ENCODE results near the gene SPRR5.

SPRR5 gene

DNA sequence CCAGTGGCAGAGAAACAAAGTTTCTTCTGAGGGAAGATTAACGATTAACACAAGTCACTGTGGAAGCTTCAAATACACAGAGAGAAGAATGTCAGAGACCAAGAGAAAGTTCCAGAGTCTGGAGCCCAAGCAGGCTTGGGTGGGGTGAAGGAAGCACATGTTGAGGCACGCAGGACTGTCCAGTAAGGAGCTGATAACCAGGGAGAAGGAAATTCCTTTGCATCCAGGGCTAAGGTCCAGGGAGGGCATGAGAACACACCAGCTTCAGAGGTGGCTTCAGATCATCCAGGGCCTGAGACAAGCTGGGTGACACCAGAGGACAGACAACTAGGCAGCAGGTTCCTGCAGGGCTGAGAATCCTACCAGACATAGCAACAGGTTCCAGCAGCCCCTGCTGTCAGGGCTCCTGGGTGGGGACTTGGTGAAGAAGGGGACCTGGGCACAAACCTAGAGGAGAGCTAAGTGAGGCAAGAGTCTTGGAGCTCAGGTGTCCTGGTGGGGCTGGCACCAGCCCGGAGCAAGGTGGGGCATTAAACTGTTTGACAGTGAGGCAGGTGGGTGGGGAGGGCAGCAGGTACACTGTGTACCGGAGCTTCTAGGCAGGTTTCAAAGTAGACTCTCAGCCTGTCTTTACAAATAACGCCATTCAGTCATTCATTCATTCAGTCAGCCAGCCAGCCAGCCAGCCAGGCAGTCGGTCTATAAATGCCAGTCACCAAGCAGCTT lies 34.3 kb downstream of the SPRR5 start:
- DNase-seq (ENCODE audit: low read depth in 2 of 2, low spot score in 1 of 2): no peak

DNA sequence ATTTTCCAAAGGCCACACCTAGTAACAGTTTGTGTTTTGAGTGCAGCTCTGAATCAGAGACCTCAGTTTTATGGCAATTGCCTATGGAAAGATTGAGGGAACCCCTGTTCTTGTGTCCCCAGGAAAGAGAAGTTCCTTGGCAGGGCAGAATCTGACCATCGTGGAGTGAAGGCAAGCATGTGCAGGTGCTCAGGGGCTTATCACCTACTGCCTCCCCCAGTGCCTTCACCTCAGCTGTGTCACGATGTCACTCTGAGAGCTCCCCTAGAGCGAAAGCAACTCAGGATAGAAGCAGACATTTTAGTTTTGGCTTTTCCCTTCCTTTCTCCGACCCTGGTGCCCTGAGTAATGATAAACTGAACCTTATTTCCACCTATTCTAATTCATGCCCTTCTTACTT lies 35.1 kb downstream of the SPRR5 start:
- DNase-seq (ENCODE audit: low read depth in 2 of 2, low spot score in 1 of 2): no peak

DNA sequence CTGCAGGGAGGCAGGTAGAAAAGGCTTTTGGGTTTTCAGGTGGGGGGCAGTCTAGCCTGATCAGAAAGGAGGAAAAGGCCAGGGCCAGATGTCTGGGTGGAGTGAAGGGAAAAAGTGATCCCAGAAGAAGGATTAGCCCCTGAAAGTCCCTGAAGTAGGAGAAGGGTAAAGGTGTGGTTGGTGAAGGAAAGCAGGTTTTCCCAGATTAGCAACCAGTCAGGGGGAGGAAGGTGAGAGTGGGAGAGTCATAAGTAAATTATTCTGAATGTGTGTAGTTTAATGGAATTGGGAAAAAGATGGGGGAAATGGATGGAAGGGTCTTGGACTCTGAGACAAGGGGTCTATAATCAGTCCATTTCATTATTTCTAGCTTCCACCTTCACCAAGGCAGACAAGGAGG lies 36.2 kb downstream of the SPRR5 start:
- DNase-seq (ENCODE audit: low read depth in 2 of 2, low spot score in 1 of 2): no peak

DNA sequence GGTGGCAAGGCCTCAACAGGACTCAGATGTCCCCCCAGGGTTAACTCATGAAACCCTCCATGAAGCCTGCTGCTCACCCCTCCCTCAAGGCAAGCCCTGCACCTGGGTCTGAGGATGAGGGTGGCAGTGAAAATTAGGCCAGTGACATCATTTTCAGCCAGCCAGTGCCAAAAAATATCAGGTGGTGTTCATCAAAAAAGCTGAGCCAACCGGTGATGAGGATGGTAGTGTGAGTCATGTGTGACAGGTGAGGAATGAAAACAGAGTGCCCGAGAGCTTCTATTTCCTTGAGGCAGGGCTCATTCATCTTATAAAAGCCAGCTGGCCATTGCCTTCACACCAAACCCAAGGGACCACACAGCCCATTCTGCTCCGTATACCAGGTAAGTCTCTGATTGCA lies 36.7 kb downstream of the SPRR5 start, which contains the start of gene SPRR1A:
TSS of gene SPRR1A (plus strand) at position 339 of the 400 bp plus-strand sequence. CDS start 1,150 bp downstream, outside the sequence.
- no peak for DNase-seq (ENCODE audit: low read depth in 2 of 2, low spot score in 1 of 2)

DNA sequence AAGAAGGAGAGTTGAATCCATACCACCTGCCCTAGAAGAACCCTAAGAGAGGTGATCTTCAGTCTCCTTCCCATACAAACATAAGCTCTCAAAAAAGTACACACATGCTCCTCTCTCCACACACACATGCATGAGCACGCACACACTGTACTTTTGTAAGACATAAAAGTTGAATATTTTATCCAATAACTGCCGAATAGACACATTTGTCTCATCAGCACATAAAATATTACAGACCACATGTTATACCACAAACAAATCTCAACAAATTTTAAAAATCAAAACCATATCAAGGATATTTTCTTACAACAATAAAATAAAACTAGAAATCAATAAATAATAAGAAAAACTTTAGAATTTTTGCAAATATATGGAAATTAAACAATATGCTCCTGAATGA lies 39.6 kb downstream of the SPRR5 start:
- DNase-seq (ENCODE audit: low read depth in 2 of 2, low spot score in 1 of 2): no peak

DNA sequence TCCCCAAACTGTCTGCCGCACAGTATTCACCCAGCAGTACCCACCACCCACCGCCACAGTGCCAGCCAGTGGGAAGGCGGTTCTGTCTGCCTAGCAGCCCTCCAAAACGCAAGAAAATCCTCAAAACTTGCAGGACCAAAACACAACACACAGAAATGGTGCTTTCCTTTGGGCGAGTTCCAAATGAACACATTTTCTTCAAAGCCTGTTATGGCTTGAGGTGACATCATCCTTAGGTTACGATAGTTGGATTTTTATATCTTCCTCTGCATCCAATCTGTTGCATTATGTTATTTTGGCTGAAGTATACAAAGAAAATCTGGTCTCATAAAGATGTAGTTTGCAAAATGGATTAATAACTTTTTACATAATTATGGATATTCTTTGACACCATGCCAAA lies 46.2 kb downstream of the SPRR5 start:
- no peak for DNase-seq (ENCODE audit: low read depth in 2 of 2, low spot score in 1 of 2)

DNA sequence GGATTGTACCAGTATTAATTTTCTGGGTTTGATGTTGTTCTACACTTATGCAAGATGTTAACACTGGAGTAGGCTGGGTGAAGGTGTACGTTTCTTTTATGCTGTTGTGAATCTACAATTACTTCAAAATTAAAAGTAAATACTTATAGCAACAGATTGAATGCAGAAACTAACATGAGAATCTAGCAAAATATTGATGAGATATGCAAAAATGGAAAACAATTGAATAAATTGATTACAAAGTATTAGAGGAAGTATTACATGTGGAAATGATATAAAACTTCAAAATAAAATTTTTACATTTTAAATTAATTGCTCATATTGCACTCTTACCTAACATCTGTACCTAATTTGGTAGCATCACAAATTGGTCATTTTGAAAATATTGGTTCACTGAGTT lies 48.8 kb downstream of the SPRR5 start:
- DNase-seq (ENCODE audit: low read depth in 2 of 2, low spot score in 1 of 2): no peak

DNA sequence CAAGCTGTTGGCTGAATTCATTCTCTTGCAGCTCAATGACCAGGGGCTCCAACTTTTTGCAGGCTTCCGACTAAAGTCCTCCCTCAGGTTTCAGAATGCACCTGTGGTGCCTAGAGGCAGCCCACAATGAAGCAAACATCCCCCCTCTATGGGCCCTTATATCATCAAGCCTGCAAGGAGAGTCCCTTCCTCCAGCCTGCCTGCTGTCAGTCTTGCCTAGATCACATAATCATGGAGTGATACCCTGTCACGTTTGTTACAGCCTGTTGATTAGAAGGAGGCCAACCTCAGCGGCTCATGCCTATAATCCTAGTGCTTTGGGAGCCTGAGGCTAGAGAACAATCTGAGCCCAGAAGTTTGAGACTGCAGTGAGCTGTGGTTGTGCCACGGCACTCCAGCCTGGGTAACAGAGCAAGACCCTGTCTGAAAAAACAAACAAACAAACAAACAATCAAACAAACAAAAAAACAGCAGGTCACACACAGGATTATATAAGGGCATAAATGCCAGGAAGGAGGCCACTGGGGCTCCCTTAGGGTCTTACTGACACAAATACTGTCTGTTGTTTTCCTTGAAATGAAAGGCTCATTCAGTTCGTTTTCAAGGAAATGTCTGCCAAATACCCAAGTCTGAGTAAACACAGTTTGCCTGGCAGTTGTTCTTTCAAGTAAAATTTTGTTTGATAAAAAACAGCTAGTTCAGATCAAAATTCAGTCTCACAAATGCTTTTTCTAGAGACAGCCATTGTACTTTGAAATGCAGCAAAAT lies 49.8 kb downstream of the SPRR5 start:
- DNase-seq (ENCODE audit: low read depth in 2 of 2, low spot score in 1 of 2): no peak

DNA sequence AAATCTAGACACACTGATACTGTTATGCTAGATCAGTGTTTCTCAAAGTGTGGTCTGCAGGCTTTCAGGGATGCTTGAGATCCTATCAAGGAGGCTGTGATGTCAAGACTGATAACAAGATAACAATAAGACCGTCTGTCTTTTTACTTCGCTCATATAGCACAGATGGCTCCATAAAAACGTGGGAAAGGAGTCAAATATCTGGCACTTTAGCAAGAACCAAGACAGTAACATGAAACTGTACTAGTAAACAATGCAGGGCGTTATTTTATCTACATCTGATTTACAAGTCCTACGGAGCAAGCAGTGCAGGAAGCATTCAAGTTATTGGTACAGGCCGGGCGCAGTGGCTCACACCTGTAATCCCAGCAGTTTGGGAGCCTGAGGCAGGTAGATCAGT lies 50.9 kb downstream of the SPRR5 start:
- no peak for DNase-seq (ENCODE audit: low read depth in 2 of 2, low spot score in 1 of 2)

DNA sequence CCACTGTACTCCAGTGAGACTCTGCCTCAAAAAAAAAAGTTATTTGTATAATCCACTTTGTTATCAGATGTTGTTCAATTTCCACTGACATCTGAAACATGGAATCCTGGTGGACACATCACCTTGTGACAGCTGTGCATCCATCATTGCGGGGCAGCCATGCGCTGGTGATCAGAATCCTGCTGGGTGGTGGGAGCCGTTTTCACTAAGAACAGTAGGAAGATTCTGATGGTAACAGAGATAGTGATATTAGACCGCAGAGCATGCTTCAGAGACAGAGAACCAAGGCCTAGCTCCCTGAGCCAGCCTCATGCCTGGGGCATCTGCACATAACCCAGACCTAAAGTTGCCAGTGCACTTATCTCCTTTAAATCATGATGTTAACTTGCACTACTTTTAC lies 51.5 kb downstream of the SPRR5 start:
- DNase-seq (ENCODE audit: low read depth in 2 of 2, low spot score in 1 of 2): no peak

All from stimulated activated CD8-positive, alpha-beta memory T cell treated with anti-CD3 and anti-CD28 coated beads, Interleukin-4, amount 100 ng/mL, for 4 hours (primary cell).